HepG2 (cell line): ENCODE data around the gene GPATCH3. TPM values are rescaled to one million over a fixed set of nuclear protein-coding genes. Genes with fewer than 3 reads are reported as not detected.

ENCODE experiments used
- ATAC-seq: fragments of 200-7000 bp; cut with Tn5 transposase; 3 replicates; pipeline ENCODE4 v1.9.1; 2020; ENCODE audit warnings: mild to moderate bottlenecking, moderate library complexity
- BruUV-seq: library from RNA; stranded (reverse); fragments of 400-500 nt; replicated peaks from 2 replicates; lab custom pipeline; 2021; lab: Mats Ljungman, UMichigan
- CTCF ChIA-PET: fragments of 300-600 bp; formaldehyde crosslinking; extraction: SDS; loops from one replicate; lab custom pipeline; 2021; ENCODE audit warnings: low total read pairs, inconsistent platforms, low intra/inter-chr PET ratio; lab: Yijun Ruan, JAX
- POLR2A ChIA-PET: fragments of 350-600 bp; sonication (Branson Sonifier 250); formaldehyde crosslinking; loops from one replicate; lab custom pipeline; 2020; ENCODE audit warnings: antibody characterized with exemption, inconsistent platforms; lab: Yijun Ruan, JAX
- DNase-seq: peaks from one replicate; pipeline ENCODE4 v3.0.0-alpha.2; 2015; ENCODE audit warnings: low spot score
- FAIRE-seq: peaks from 3 replicates; lab custom pipeline; 2011; peaks lifted over from hg19 to GRCh38; lab: Jason Lieb, UNC
- H2AFZ ChIP-seq: one replicate; pipeline ENCODE4 v1.6.1; 2011; ENCODE audit warnings: low read length, inconsistent platforms
- H3K27ac ChIP-seq: fragments of 300-600 bp; 3 replicates; pipeline ENCODE4 v1.8.0; 2011; ENCODE audit warnings: mixed run types, mild to moderate bottlenecking, mixed read lengths, low read length, inconsistent platforms; ENCODE audit not compliant: insufficient read depth; ENCODE audit errors: extremely low read length
- H3K27me3 ChIP-seq, 2 experiments: fragments of 200-600 bp in 1 of 2; 2 replicates in 1 of 2; 3 replicates in 1 of 2; pipeline versions ENCODE4 v1.6.0 to v1.8.0; 2011; ENCODE audit warnings: low read length in 2 of 2, mild to moderate bottlenecking in 2 of 2, moderate library complexity in 2 of 2, inconsistent platforms in 1 of 2; ENCODE audit not compliant: insufficient read depth in 2 of 2, control insufficient read depth in 1 of 2
- H3K36me3 ChIP-seq, 2 experiments: fragments of 200-600 bp in 1 of 2; replicated peaks in 1 of 2; 2 replicates in 1 of 2; 3 replicates in 1 of 2; pipeline versions ENCODE4 v1.5.1 to v1.8.0; 2011; ENCODE audit warnings: low read length in 2 of 2, inconsistent platforms in 1 of 2; ENCODE audit not compliant: insufficient read depth in 2 of 2, control insufficient read depth in 1 of 2
- H3K4me1 ChIP-seq: 2 replicates; pipeline ENCODE4 v1.5.1; 2012; ENCODE audit warnings: low read length, inconsistent platforms; ENCODE audit not compliant: insufficient read depth
- H3K4me2 ChIP-seq: 2 replicates; pipeline ENCODE4 v1.6.0; 2011; ENCODE audit warnings: low read depth, low read length, inconsistent platforms
- H3K4me3 ChIP-seq, 3 experiments: fragments of 200-600 bp in 1 of 3; sonication (generic), shearing (Covaris generic) in 1 of 3; replicated peaks in 1 of 3; 2 replicates each; pipeline ENCODE4 v1.5.1; 2011 to 2016; ENCODE audit warnings: low read length in 3 of 3, inconsistent platforms in 2 of 3, low read depth in 2 of 3, mild to moderate bottlenecking in 2 of 3, control low read depth in 1 of 3, mixed read lengths in 1 of 3; ENCODE audit not compliant: insufficient read depth in 1 of 3
- H3K79me2 ChIP-seq: one replicate; pipeline ENCODE4 v1.6.1; 2011; ENCODE audit warnings: low read length, inconsistent platforms; ENCODE audit not compliant: insufficient read depth
- H3K9ac ChIP-seq: 2 replicates; pipeline ENCODE4 v1.6.0; 2011; ENCODE audit warnings: mild to moderate bottlenecking, low read depth, low read length, inconsistent platforms; ENCODE audit not compliant: insufficient read depth
- H3K9me3 ChIP-seq: 2 replicates; pipeline ENCODE4 v1.5.1; 2012; ENCODE audit warnings: mild to moderate bottlenecking, low read length
- H4K20me1 ChIP-seq: 2 replicates; pipeline ENCODE4 v1.6.0; 2011; ENCODE audit warnings: inconsistent platforms, mild to moderate bottlenecking, low read length, moderate library complexity; ENCODE audit not compliant: insufficient read depth
- CENPT ChIP-seq: sonication (generic); formaldehyde crosslinking; IDR thresholded peaks from 2 replicates; pipeline ENCODE4 v1.8.0; 2022; ENCODE audit warnings: low read depth, mild to moderate bottlenecking, moderate library complexity, missing genetic modification reagents
- HNF4G ChIP-seq, 2 experiments: sonication (generic) in 1 of 2; formaldehyde crosslinking in 1 of 2; IDR thresholded peaks; 2 replicates each; pipeline versions ENCODE4 v1.4.0 to v1.6.1; 2011 to 2020; ENCODE audit warnings: borderline replicate concordance in 2 of 2, low read depth in 2 of 2, mild to moderate bottlenecking in 2 of 2, low read length in 1 of 2, missing genetic modification reagents in 1 of 2, moderate library complexity in 1 of 2
- ISL2 ChIP-seq: sonication (generic); formaldehyde crosslinking; IDR thresholded peaks from 2 replicates; pipeline ENCODE4 v1.5.0; 2020; ENCODE audit warnings: missing genetic modification reagents
- KDM2A ChIP-seq: sonication (generic); formaldehyde crosslinking; IDR thresholded peaks from 2 replicates; pipeline ENCODE4 v1.4.0; 2020; ENCODE audit warnings: low read depth, missing genetic modification reagents, borderline replicate concordance
- KLF15 ChIP-seq: sonication (generic); formaldehyde crosslinking; IDR thresholded peaks from 2 replicates; pipeline ENCODE4 v1.8.1; 2023; ENCODE audit warnings: borderline replicate concordance, mild to moderate bottlenecking, inconsistent platforms, missing genetic modification reagents, mixed read lengths
- RFX1 ChIP-seq: fragments of 450-650 bp; IDR thresholded peaks from 2 replicates; pipeline ENCODE4 v1.6.1; 2017
- SP140L ChIP-seq: sonication (generic); formaldehyde crosslinking; IDR thresholded peaks from 2 replicates; pipeline ENCODE4 v1.4.0; 2020; ENCODE audit warnings: missing genetic modification reagents, borderline replicate concordance
- THYN1 ChIP-seq: sonication (generic); formaldehyde crosslinking; IDR thresholded peaks from 2 replicates; pipeline ENCODE4 v1.8.1; 2023; ENCODE audit warnings: low read depth, mild to moderate bottlenecking, moderate library complexity, missing genetic modification reagents, borderline replicate concordance
- ZC3H4 ChIP-seq: sonication (generic); formaldehyde crosslinking; IDR thresholded peaks from 2 replicates; pipeline ENCODE4 v1.4.0; 2020; ENCODE audit warnings: missing genetic modification reagents, borderline replicate concordance
- ZNF33A ChIP-seq: sonication (generic); formaldehyde crosslinking; IDR thresholded peaks from 2 replicates; pipeline ENCODE4 v1.5.1; 2020; ENCODE audit warnings: missing genetic modification reagents, mild to moderate bottlenecking, moderate library complexity, borderline replicate concordance
- ZNF501 ChIP-seq: sonication (generic); formaldehyde crosslinking; IDR thresholded peaks from 2 replicates; pipeline ENCODE4 v1.5.1; 2020; ENCODE audit warnings: mild to moderate bottlenecking, moderate library complexity, missing genetic modification reagents
- ZNF646 ChIP-seq: sonication (generic); formaldehyde crosslinking; IDR thresholded peaks from 2 replicates; pipeline ENCODE4 v1.9.0; 2021; ENCODE audit warnings: mild to moderate bottlenecking, missing genetic modification reagents
- ZNF780A ChIP-seq: sonication (generic); formaldehyde crosslinking; IDR thresholded peaks from 2 replicates; pipeline ENCODE4 v1.8.0; 2022; ENCODE audit warnings: mild to moderate bottlenecking, missing genetic modification reagents, moderate library complexity
- ZNF878 ChIP-seq: sonication (generic); formaldehyde crosslinking; IDR thresholded peaks from 2 replicates; pipeline ENCODE4 v1.8.1; 2023; ENCODE audit warnings: mild to moderate bottlenecking, missing genetic modification reagents, moderate library complexity
- WGBS: methylation state at CpG from one replicate; pipeline ENCODE4 v1.1.6; 2017; ENCODE audit warnings: low lambda C conversion rate; 5-methylcytosine and 5-hydroxymethylcytosine counted together
- in situ Hi-C: cut with HindIII; loops from 2 replicates; pipeline ENCODE4 v1.10.0; 2017; ENCODE audit warnings: low pct_unique_long_range_greater_than_20kb; ENCODE audit not compliant: extremely low pct_ligation_motif_present
- intact Hi-C: fragments of 100-400 bp; cut with micrococcal nuclease; formaldehyde crosslinking; loops from one replicate; pipeline ENCODE4 v1.10.0; 2022; ENCODE audit not compliant: unreplicated experiment
- polyA plus RNA-seq, 8 experiments: library from polyadenylated mRNA; depleted of rRNA in 3 of 8; stranded (reverse) in 7 of 8; unstranded in 1 of 8; fragments of >200 nt; fragmentation: Illumina TruSeq in 4 of 8; extraction: Trizol in 4 of 8; gene quantifications; 2 replicates each; pipeline versions ENCODE4 v1.2.1 to v1.2.3, GENCODE V29; 2011 to 2016; ENCODE audit warnings: low read depth in 4 of 8, missing spikeins in 1 of 8, mixed read lengths in 1 of 8; ENCODE audit not compliant: insufficient read depth in 1 of 8
- total RNA-seq, 5 experiments: library from RNA; depleted of rRNA; stranded (reverse); fragments of >200 nt; fragmentation: Illumina TruSeq; extraction: Trizol; gene quantifications; 2 replicates each; pipeline ENCODE4 v1.2.3, GENCODE V29; 2016; ENCODE audit warnings: low read depth in 1 of 5

GPATCH3 gene
- total and polyA plus RNA-seq, 2 of the 13 experiments (the other 11 are each of a cell fraction or from before 2014, with no cell fraction given): 8.3 to 11.0 TPM

GRCh38 chr1:26857473-26858060 lies 42.7 kb downstream of the GPATCH3 start:
- ChIA-PET CTCF (interaction anchor here (1.3 kb wide), 1 partner anchor 21 kb away, joined by 3 read pairs; no protein-coding TSS in a partner anchor), POLR2A (interaction anchor here (1.4 kb wide), 1 partner anchor 47 kb away, joined by 3 read pairs; no protein-coding TSS in a partner anchor)
- ATAC-seq: no peak

More at GRCh38 chr1:26857473-26858060, 42.7 kb downstream of the GPATCH3 start:
- Histone ChIP-seq H3K4me1 (peaks cover 16% of the 10 kb centered on the region), H3K9me3 (no peaks in the 10 kb centered on the region), H4K20me1 (no peaks in the 10 kb centered on the region), H3K36me3 (peaks cover 12 to 15% of the 10 kb centered on the region in 2 experiments; a peak in 4 of 5 replicates), H2AFZ (no peak overlapping the region), H3K4me3 (no peak overlapping the region), H3K79me2 (no peaks in the 10 kb centered on the region), H3K4me2 (no peak overlapping the region), H3K9ac (no peak overlapping the region), H3K27ac (no peak overlapping the region), H3K27me3 (no peaks in the 10 kb centered on the region)
- intact Hi-C loops: no loop called here
- in situ Hi-C loops: no loop called here
- WGBS: 96% methylated on average over 7 of the region's 8 CpGs
- no peak for TF ChIP-seq ZNF878 (CRISPR knock-in tag)
- TF ChIP-seq HNF4G (IDR thresholded peaks at IDR 0.05; ENCODE audit: borderline replicate concordance, low read depth, low read length): no peak
- TF ChIP-seq HNF4G (CRISPR knock-in tag; IDR thresholded peaks at IDR 0.05; ENCODE audit: borderline replicate concordance, low read depth): no peak
- TF ChIP-seq CENPT: no peak
- TF ChIP-seq ZNF646: no peak
- TF ChIP-seq ZC3H4: no peak
- TF ChIP-seq RFX1: no peak
- TF ChIP-seq KLF15 (CRISPR knock-in tag): no peak
- no peak for TF ChIP-seq ZNF780A
- no peak for TF ChIP-seq ZNF501 (CRISPR knock-in tag)
- no peak for TF ChIP-seq ZNF33A (CRISPR knock-in tag)
- no peak for TF ChIP-seq KDM2A (CRISPR knock-in tag)
- TF ChIP-seq THYN1 (CRISPR knock-in tag): no peak
- TF ChIP-seq ISL2 (CRISPR knock-in tag): no peak
- TF ChIP-seq SP140L: no peak
- FAIRE-seq (no peak), DNase-seq (no peak)
- BruUV-seq: no TSS peak
